HEK293 (cell line): ENCODE measurements around the gene GHRHR.

Experiments
- CTCF ChIA-PET: fragments of 350-600 bp; formaldehyde crosslinking; extraction: SDS; loops from one replicate; lab custom pipeline; 2021; ENCODE audit warnings: antibody characterized with exemption; lab: Yijun Ruan, JAX
- POLR2A ChIA-PET: fragments of 300-600 bp; formaldehyde crosslinking; extraction: SDS; loops from one replicate; lab custom pipeline; 2020; ENCODE audit warnings: antibody characterized with exemption, inconsistent platforms; lab: Yijun Ruan, JAX
- H3K27ac ChIP-seq: fragments of 200-500 bp; sonication (Bioruptor generic); 2 replicates; pipeline ENCODE4 v1.5.1; 2014; ENCODE audit warnings: low read depth, low read length, control low read depth, inconsistent platforms; ENCODE audit errors: extremely low read depth
- H3K36me3 ChIP-seq, 2 experiments: fragments of 200-500 bp in 1 of 2; sonication (Bioruptor generic) in 1 of 2; 1 replicate in 1 of 2; 2 replicates in 1 of 2; pipeline ENCODE4 v1.5.1; 2014 to 2017; ENCODE audit warnings: inconsistent platforms in 2 of 2, low read length in 2 of 2; ENCODE audit not compliant: control insufficient read depth in 2 of 2, insufficient read depth in 1 of 2
- H3K4me1 ChIP-seq: fragments of 200-500 bp; sonication (Bioruptor generic); 2 replicates; pipeline ENCODE4 v1.5.1; 2014; ENCODE audit warnings: mild to moderate bottlenecking, low read length, inconsistent platforms; ENCODE audit not compliant: control insufficient read depth, insufficient read depth
- H3K4me3 ChIP-seq: 2 replicates; pipeline ENCODE4 v1.5.1; 2011; ENCODE audit warnings: low read depth, mild to moderate bottlenecking, control low read depth, low read length, moderate library complexity
- H3K9me3 ChIP-seq: fragments of 200-500 bp; sonication (Bioruptor generic); 2 replicates; pipeline ENCODE4 v1.5.1; 2014; ENCODE audit warnings: low read depth, low read length, inconsistent platforms; ENCODE audit not compliant: control insufficient read depth, insufficient read depth
- SP7 ChIP-seq: fragments of 450-650 bp; formaldehyde crosslinking; IDR thresholded peaks from 2 replicates; pipeline ENCODE4 v1.5.1; 2016; ENCODE audit warnings: missing biosample characterization, missing genetic modification characterization
- ZBTB7A ChIP-seq: fragments of 450-650 bp; formaldehyde crosslinking; IDR thresholded peaks from 2 replicates; pipeline ENCODE4 v1.5.1; 2016; ENCODE audit warnings: low read depth, missing biosample characterization, missing genetic modification characterization
- ZNF10 ChIP-seq: fragments of 450-650 bp; formaldehyde crosslinking; IDR thresholded peaks from 2 replicates; pipeline ENCODE4 v1.5.1; 2017; ENCODE audit warnings: missing biosample characterization, missing genetic modification characterization
- ZNF157 ChIP-seq: fragments of 450-650 bp; formaldehyde crosslinking; IDR thresholded peaks from 2 replicates; pipeline ENCODE4 v1.5.1; 2016; ENCODE audit warnings: missing biosample characterization, missing genetic modification characterization
- ZNF211 ChIP-seq: fragments of 450-650 bp; formaldehyde crosslinking; IDR thresholded peaks from 2 replicates; pipeline ENCODE4 v1.5.1; 2016; ENCODE audit warnings: low read depth, missing biosample characterization, missing genetic modification characterization
- ZNF24 ChIP-seq: fragments of 450-650 bp; formaldehyde crosslinking; IDR thresholded peaks from 2 replicates; pipeline ENCODE4 v1.5.1; 2016; ENCODE audit warnings: missing biosample characterization, missing genetic modification characterization
- ZNF335 ChIP-seq: fragments of 450-650 bp; formaldehyde crosslinking; conservative IDR thresholded peaks from 2 replicates; pipeline ENCODE4 v1.5.1; 2016; ENCODE audit warnings: missing biosample characterization, missing genetic modification characterization
- ZNF510 ChIP-seq: fragments of 450-650 bp; formaldehyde crosslinking; IDR thresholded peaks from 2 replicates; pipeline ENCODE4 v1.5.1; 2018; ENCODE audit warnings: mild to moderate bottlenecking, missing genetic modification characterization, missing biosample characterization; ENCODE audit not compliant: insufficient replicate concordance
- ZNF514 ChIP-seq: fragments of 450-650 bp; formaldehyde crosslinking; IDR thresholded peaks from 2 replicates; pipeline ENCODE4 v1.5.1; 2016; ENCODE audit warnings: missing biosample characterization, missing genetic modification characterization
- ZNF548 ChIP-seq: fragments of 450-650 bp; formaldehyde crosslinking; IDR thresholded peaks from 2 replicates; pipeline ENCODE4 v1.5.1; 2016; ENCODE audit warnings: missing biosample characterization, missing genetic modification characterization
- ZNF558 ChIP-seq: fragments of 450-650 bp; formaldehyde crosslinking; IDR thresholded peaks from 2 replicates; pipeline ENCODE4 v1.5.1; 2016; ENCODE audit warnings: missing biosample characterization, missing genetic modification characterization
- ZNF629 ChIP-seq: fragments of 450-650 bp; formaldehyde crosslinking; IDR thresholded peaks from 2 replicates; pipeline ENCODE4 v1.5.1; 2017; ENCODE audit warnings: missing biosample characterization, missing genetic modification characterization
- ZNF658 ChIP-seq: fragments of 450-650 bp; formaldehyde crosslinking; IDR thresholded peaks from 2 replicates; pipeline ENCODE4; 2016; ENCODE audit warnings: missing biosample characterization, missing genetic modification characterization
- ZNF701 ChIP-seq: fragments of 450-650 bp; formaldehyde crosslinking; IDR thresholded peaks from 2 replicates; pipeline ENCODE4 v1.5.1; 2016; ENCODE audit warnings: missing biosample characterization, missing genetic modification characterization
- ZNF707 ChIP-seq: fragments of 450-650 bp; formaldehyde crosslinking; IDR thresholded peaks from 2 replicates; pipeline ENCODE4 v1.5.1; 2016; ENCODE audit warnings: missing biosample characterization, missing genetic modification characterization
- TF ChIP-seq, protein P1 (sequence below): fragments of 450-650 bp; formaldehyde crosslinking; IDR thresholded peaks from 2 replicates; pipeline ENCODE4 v1.5.1; 2017; ENCODE audit warnings: missing biosample characterization, missing genetic modification characterization
- TF ChIP-seq, protein P2 (sequence below): fragments of 450-650 bp; formaldehyde crosslinking; IDR thresholded peaks from 2 replicates; pipeline ENCODE4 v1.5.1; 2016; ENCODE audit warnings: missing biosample characterization, missing genetic modification characterization, borderline replicate concordance
- TF ChIP-seq, protein P3 (sequence below): fragments of 450-650 bp; formaldehyde crosslinking; IDR thresholded peaks from 2 replicates; pipeline ENCODE4 v1.5.1; 2016; ENCODE audit warnings: missing biosample characterization, missing genetic modification characterization
- TF ChIP-seq, protein P4 (sequence below): fragments of 450-650 bp; formaldehyde crosslinking; IDR thresholded peaks from 2 replicates; pipeline ENCODE4 v1.5.1; 2016; ENCODE audit warnings: missing biosample characterization, missing genetic modification characterization
- TF ChIP-seq, protein P5 (sequence below): fragments of 450-650 bp; IDR thresholded peaks from 2 replicates; pipeline ENCODE4 v1.5.1; 2018; ENCODE audit warnings: missing biosample characterization, missing genetic modification characterization
- TF ChIP-seq, protein P6 (sequence below): fragments of 450-650 bp; formaldehyde crosslinking; IDR thresholded peaks from 2 replicates; pipeline ENCODE4 v1.5.1; 2016; ENCODE audit warnings: missing biosample characterization, missing genetic modification characterization

GHRHR gene

DNA sequence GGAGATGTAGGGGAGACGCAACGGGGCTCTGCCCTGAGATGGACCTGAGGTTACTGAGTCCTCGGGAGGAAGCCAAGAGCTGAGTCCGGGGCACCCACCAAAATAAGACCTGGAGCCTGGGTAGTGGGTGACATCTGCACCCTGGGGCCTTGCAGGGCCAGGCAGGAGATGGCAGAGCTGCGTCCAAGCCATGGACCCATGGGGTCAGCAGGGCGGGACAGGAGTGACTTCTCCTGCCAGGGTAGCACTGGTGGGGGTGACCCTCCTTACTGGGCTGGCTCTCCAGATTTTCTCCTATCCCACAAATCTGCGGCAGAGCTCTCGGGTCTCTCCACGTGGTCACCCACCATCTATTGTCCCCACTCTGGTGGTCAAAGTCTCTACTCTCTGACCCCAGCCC is 2.1 kb downstream of the GHRHR start:
- no peaks in the 10 kb centered on the region for H3K4me1 ChIP-seq
- ChIA-PET POLR2A (no interaction called here), CTCF (interaction anchor here (0.7 to 0.8 kb wide), 2 partner anchors 13 to 1497 kb away, joined by 3 to 4 read pairs; no protein-coding TSS in a partner anchor)
- no peaks in the 10 kb centered on the region for H3K9me3 ChIP-seq
- TF ChIP-seq ZNF707 (tag by site-specific recombination) (no peak), ZNF701 (no peak), ZNF24 (tag by site-specific recombination) (no peak), ZNF558 (no peak), ZNF10 (tag by site-specific recombination) (no peak), ZNF335 (no peak), ZNF514 (tag by site-specific recombination) (no peak), ZNF629 (tag by site-specific recombination) (no peak)
- TF ChIP-seq, protein P1, sequence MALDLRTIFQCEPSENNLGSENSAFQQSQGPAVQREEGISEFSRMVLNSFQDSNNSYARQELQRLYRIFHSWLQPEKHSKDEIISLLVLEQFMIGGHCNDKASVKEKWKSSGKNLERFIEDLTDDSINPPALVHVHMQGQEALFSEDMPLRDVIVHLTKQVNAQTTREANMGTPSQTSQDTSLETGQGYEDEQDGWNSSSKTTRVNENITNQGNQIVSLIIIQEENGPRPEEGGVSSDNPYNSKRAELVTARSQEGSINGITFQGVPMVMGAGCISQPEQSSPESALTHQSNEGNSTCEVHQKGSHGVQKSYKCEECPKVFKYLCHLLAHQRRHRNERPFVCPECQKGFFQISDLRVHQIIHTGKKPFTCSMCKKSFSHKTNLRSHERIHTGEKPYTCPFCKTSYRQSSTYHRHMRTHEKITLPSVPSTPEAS (tag by site-specific recombination): no peak
- TF ChIP-seq, protein P2, sequence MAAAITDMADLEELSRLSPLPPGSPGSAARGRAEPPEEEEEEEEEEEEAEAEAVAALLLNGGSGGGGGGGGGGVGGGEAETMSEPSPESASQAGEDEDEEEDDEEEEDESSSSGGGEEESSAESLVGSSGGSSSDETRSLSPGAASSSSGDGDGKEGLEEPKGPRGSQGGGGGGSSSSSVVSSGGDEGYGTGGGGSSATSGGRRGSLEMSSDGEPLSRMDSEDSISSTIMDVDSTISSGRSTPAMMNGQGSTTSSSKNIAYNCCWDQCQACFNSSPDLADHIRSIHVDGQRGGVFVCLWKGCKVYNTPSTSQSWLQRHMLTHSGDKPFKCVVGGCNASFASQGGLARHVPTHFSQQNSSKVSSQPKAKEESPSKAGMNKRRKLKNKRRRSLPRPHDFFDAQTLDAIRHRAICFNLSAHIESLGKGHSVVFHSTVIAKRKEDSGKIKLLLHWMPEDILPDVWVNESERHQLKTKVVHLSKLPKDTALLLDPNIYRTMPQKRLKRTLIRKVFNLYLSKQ (tag by site-specific recombination): no peak
- H3K27ac ChIP-seq: no peak overlapping the region
- no peaks in the 10 kb centered on the region for H3K36me3 ChIP-seq
- H3K4me3 ChIP-seq: no peak overlapping the region

DNA sequence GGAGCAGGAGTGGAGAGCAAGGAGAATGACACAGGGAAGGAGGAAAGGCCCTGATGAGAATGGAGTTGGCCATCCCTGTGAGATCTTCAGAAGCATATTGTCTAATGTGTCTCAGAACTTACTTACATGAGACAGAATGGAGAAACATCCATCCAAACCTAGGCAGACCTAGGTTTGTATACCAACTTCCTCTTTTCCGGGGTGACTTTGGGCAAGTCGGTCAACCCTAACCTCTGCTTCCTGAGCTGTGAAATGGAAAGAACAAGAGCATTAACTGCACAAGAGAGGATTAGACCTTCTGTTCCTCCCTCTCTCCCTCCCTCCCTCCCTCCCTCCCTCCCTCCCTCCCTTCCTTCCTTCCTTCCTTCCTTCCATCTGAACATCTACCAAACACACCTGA is 4.5 kb downstream of the GHRHR start:
- no peaks in the 10 kb centered on the region for H3K9me3 ChIP-seq
- H3K27ac ChIP-seq: no peak overlapping the region
- POLR2A ChIA-PET: no interaction called here
- no peak for TF ChIP-seq ZNF510 (tag by site-specific recombination)
- TF ChIP-seq ZBTB7A (tag by site-specific recombination): no peak
- TF ChIP-seq, protein P3, sequence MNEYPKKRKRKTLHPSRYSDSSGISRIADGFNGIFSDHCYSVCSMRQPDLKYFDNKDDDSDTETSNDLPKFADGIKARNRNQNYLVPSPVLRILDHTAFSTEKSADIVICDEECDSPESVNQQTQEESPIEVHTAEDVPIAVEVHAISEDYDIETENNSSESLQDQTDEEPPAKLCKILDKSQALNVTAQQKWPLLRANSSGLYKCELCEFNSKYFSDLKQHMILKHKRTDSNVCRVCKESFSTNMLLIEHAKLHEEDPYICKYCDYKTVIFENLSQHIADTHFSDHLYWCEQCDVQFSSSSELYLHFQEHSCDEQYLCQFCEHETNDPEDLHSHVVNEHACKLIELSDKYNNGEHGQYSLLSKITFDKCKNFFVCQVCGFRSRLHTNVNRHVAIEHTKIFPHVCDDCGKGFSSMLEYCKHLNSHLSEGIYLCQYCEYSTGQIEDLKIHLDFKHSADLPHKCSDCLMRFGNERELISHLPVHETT (tag by site-specific recombination): no peak
- TF ChIP-seq, protein P4, sequence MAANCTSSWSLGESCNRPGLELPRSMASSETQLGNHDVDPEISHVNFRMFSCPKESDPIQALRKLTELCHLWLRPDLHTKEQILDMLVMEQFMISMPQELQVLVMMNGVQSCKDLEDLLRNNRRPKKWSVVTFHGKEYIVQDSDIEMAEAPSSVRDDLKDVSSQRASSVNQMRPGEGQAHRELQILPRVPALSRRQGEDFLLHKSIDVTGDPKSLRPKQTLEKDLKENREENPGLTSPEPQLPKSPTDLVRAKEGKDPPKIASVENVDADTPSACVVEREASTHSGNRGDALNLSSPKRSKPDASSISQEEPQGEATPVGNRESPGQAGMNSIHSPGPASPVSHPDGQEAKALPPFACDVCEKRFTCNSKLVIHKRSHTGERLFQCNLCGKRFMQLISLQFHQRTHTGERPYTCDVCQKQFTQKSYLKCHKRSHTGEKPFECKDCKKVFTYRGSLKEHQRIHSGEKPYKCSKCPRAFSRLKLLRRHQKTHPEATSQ (tag by site-specific recombination): no peak
- no peak for TF ChIP-seq ZNF558
- TF ChIP-seq ZNF211 (tag by site-specific recombination): no peak
- TF ChIP-seq, protein P2 (tag by site-specific recombination): no peak
- no peak for TF ChIP-seq ZNF157 (tag by site-specific recombination)
- no peak for TF ChIP-seq ZNF548 (tag by site-specific recombination)
- TF ChIP-seq, protein P5, sequence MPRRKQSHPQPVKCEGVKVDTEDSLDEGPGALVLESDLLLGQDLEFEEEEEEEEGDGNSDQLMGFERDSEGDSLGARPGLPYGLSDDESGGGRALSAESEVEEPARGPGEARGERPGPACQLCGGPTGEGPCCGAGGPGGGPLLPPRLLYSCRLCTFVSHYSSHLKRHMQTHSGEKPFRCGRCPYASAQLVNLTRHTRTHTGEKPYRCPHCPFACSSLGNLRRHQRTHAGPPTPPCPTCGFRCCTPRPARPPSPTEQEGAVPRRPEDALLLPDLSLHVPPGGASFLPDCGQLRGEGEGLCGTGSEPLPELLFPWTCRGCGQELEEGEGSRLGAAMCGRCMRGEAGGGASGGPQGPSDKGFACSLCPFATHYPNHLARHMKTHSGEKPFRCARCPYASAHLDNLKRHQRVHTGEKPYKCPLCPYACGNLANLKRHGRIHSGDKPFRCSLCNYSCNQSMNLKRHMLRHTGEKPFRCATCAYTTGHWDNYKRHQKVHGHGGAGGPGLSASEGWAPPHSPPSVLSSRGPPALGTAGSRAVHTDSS (tag by site-specific recombination): no peak
- no peak for TF ChIP-seq SP7 (tag by site-specific recombination)
- no peak for TF ChIP-seq ZNF658 (tag by site-specific recombination)
- TF ChIP-seq, protein P6, sequence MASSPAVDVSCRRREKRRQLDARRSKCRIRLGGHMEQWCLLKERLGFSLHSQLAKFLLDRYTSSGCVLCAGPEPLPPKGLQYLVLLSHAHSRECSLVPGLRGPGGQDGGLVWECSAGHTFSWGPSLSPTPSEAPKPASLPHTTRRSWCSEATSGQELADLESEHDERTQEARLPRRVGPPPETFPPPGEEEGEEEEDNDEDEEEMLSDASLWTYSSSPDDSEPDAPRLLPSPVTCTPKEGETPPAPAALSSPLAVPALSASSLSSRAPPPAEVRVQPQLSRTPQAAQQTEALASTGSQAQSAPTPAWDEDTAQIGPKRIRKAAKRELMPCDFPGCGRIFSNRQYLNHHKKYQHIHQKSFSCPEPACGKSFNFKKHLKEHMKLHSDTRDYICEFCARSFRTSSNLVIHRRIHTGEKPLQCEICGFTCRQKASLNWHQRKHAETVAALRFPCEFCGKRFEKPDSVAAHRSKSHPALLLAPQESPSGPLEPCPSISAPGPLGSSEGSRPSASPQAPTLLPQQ (tag by site-specific recombination): no peak
- H3K4me1 ChIP-seq: no peaks in the 10 kb centered on the region
- H3K4me3 ChIP-seq: no peak overlapping the region
- CTCF ChIA-PET: interaction anchor here (1.3 to 1.7 kb wide), 2 partner anchors 10 to 29 kb away, joined by 5 to 8 read pairs; no protein-coding TSS in a partner anchor
- H3K36me3 ChIP-seq: no peaks in the 10 kb centered on the region
